T follicular helper cell (primary cell): ENCODE measurements around the gene FAM98C.
A peak's percentile ranks its signal among the peaks of the same experiment; 100 is the strongest.
"Not testable (repeated sequence)": the region's sequence is repeated elsewhere in the genome, so short reads cannot be mapped to it uniquely, and the experiment has no call there.

Experiments used
- DNase-seq: peaks from one replicate; pipeline ENCODE4 v3.0.0-alpha.2; 2020; ENCODE audit warnings: low read depth
- total RNA-seq, 2 experiments: gene quantifications; one replicate each; lab custom pipeline; 2026; lab: John Stamatoyannopoulos, UW

FAM98C gene
- 17.5 to 32.1 reads per million in 2 experiments for total RNA-seq

DNA sequence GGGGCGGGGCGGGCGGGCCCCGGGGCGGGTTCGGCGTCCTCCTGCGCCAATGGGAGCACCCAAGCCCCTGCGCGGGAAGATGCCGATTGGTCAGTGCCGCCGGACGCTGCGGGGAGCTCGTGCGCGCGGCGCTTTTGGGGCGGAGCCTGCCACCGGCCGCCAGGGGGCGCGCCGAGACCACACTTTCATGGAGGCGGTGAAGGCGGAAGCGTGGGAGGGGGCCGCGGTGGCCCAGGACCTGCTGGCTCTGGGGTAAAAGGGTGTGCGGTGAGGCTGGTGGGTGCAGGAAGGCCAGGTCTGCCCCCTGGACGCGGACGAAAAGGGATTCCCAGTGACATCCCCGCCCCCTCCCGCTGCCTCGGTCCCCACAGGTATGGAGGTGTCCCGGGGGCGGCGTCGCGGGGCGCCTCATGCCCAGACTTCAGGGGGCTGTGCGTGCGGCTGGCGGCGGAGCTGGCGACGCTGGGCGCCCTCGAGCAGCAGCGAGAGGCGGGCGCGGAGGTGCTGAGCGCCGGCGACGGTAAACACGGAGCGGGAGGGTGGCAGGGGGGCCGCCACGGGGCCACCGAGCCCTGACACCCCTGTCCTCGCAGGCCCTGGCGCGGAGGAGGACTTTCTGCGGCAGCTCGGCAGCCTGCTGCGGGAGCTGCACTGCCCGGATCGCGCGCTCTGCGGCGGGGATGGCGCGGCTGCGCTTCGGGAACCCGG lies at the start of gene FAM98C:
Gene FAM98C (plus strand): TSS at position 127 of the 708 bp plus-strand sequence. CDS start 61 bp downstream, at position 188.
- peak; percentile 96 for DNase-seq

- DNase-seq, result no peak
Observed at GRCh38 chr19:38355728-38356725, 46.9 kb upstream of the FAM98C start.

DNA sequence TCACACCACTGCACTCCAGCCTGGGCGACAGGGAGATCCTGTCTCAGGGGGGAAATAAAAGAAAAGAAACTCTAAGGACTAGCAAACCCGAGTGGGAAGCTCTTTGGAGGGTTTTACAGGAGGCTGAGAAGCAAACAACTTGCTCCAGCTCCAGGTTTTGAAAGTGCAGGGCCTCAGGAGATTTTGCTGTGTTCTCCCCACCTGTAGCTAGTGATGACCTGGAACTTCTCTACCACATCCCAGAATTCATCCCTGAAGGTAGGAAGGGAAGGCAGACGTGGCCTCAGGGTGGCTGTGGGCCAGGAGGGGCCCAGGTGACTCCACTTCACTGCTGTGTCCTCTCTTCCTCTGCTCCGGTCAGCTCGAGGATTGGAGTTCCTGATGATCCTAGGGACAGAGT lies 44.8 kb upstream of the FAM98C start:
- DNase-seq, result no peak

- no peak for DNase-seq
Observed at GRCh38 chr19:38359242-38360021, 43.5 kb upstream of the FAM98C start.

GRCh38 chr19:38360351-38360750 lies 42.5 kb upstream of the FAM98C start:
- DNase-seq, result no peak

GRCh38 chr19:38360839-38361631 lies 41.9 kb upstream of the FAM98C start:
- DNase-seq, result no peak

- peak; percentile 40 for DNase-seq
Observed at GRCh38 chr19:38361633-38362075, 41.2 kb upstream of the FAM98C start.

- peak; percentile 40 for DNase-seq
Observed at GRCh38 chr19:38362076-38362945, 40.6 kb upstream of the FAM98C start.

DNA sequence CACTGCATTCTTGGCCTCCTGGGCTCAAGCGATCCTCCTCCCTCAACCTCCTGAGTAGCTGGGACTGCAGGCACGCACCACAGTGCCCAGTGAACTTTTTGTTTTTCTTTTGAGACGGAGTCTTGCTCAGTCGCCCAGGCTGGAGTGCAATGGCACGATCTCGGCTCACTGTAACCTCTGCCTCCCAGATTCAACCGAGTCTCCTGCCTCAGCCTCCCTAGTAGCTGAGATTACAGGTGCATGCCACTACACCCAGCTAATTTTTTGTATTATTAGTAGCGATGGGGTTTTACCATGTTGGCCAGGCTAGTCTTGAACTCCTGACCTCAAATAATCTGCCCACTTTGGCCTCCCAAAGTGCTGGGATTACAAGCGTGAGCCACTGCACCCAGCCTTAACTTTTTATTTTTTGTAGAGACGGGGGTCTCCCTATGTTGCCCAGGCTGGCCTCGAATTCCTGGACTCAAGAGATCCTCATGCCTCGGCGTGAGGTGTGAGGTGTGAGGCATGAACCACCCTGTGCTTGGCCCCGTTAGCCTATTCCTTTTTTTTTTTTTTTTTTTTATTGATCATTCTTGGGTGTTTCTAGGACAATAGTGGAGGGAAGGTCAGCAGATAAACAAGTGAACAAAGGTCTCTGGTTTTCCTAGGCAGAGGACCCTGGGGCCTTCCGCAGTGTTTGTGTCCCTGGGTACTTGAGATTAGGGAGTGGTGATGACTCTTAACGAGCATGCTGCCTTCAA lies 39.8 kb upstream of the FAM98C start:
- DNase-seq, result not testable (repeated sequence)

- no peak for DNase-seq
Observed at GRCh38 chr19:38367041-38367440, 35.9 kb upstream of the FAM98C start.

DNA sequence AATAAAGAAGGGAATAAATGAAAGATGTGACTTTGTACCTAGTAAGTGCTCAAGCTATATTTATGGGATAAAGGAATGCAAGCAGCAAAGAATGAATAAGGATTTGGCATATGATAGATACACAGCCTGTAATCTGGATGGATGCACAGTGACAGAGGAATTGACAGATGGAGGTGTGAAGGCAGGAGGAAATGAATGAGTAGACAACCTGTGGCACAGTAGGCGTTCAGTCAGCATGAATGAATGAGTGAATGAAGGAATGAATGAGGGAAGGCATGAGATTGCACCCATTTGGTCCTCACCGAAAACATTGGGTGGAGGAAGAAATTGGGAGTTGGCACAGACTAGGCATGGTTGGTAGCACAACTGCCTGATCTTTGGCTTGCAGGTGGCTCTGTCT lies 33.3 kb upstream of the FAM98C start:
- no peak for DNase-seq

DNA sequence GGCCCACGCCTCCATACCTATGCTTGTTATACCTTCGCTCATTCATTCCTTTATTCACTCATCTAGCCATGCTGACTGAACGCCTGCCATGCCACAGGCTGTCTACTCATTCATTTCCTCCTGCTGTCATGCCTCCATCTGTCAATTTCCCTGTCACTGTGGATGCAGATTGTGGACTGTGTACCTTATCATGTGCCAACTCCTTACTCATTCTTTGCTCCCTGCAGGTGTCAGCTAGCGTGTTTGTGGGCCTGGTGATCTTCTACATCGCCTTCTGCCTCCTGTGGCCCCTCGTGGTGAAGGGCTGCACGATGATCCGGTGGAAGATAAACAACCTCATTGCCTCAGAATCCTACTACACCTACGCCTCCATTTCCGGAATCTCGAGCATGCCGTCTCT lies 32.6 kb upstream of the FAM98C start:
- no peak for DNase-seq

DNA sequence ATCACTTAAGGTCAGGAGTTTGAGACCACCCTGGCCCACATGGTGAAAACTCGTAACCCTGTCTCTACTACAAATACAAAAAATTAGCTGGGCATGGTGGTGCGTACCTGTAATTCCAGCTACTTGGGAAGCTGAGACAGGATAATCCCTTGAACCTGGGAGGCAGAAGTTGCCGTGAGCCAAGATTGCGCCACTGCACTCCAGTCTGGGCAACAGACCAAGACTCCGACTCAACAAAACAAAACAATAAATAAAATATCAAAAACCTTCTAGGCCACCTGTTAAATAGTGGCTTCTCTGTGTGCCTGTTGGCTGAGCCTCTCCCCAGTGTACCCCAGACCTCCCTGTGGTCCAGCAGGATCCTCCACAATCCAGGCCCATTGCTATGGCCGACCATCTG lies 31.8 kb upstream of the FAM98C start:
- DNase-seq, result no peak

GRCh38 chr19:38373907-38374331 lies 29.0 kb upstream of the FAM98C start:
- DNase-seq, result no peak

DNA sequence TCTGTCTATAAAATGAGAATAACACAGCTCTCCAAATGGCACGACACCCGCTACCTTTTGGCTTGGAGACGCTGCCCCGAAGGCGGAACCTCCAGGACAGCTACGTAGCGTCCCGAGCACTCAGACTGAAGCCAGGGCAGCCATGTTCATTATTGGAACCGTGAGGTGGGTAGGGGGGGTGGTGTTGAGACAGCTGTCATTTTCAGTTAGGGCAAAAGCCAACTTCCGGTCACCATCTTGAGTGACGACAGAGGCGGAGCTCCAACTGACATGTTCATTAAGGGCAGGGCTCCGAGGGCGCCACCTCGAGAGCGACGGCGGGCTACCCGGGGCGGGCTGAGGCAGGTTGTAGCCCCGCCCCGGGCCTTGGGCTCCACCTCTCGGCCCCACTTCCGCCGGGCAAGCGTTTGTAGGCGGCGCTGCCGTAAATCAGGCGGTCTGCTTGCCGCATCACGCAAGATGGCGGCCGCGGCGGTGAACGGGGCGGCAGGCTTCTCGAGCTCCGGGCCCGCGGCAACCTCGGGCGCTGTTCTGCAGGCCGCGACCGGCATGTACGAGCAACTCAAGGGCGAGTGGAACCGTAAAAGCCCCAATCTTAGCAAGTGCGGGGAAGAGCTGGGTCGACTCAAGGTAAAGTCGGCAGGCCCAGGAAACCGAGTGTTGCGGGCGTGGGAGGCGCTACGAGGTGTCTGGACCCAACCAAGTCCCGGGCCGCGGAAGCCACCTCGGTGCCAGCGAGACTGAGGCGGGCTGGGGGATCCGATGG lies 28.4 kb upstream of the FAM98C start, which contains the start of gene PSMD8:
Gene PSMD8 (plus strand): TSS at position 240 of the 766 bp plus-strand sequence. CDS start 31 bp downstream, at position 271.
- peak; percentile 98 for DNase-seq

- no peak for DNase-seq
Observed at GRCh38 chr19:38375098-38375493, 27.8 kb upstream of the FAM98C start.

GRCh38 chr19:38375748-38376147 lies 27.1 kb upstream of the FAM98C start:
- DNase-seq, result no peak

DNA sequence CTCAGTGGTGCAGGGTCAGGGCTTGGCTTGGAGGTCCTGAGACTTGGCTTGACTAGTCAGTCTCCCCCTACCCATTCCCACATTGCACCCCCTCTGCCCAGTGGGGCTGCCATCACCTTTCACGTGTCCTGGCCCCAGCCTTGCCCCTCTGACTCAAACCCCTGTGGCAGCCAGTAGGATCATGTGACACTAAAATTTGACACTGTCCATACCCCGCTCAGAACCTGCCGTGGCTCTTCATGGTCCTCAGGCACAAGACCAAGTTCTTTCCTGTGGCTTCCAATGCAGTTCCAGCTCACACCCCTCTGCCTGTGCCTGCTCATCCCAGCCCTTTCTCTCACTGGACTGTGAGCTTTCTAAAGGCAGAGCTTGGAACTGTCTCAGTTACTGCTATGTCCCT lies 26.3 kb upstream of the FAM98C start:
- DNase-seq, result no peak
